ENCODE measurements around the gene SMPD3. TPM values are rescaled to one million over a fixed set of nuclear protein-coding genes. Genes with fewer than 3 reads are reported as not detected.

The SMPD3 gene
- total RNA-seq, 1 donor from 2014 or later = 1.2 TPM

- DNase-seq (ENCODE audit: low spot score) (no peak), ATAC-seq (no peak)
- intact Hi-C loops (cut with DNase I) = no loop called here
Observed at GRCh38 chr16:68475071-68475470, 26.8 kb upstream of the SMPD3 start.

- intact Hi-C loops (cut with DNase I) = no loop called here
- DNase-seq (ENCODE audit: low spot score) (no peak), ATAC-seq (no peak)
Observed at GRCh38 chr16:68473358-68474070, 25.2 kb upstream of the SMPD3 start.

DNA sequence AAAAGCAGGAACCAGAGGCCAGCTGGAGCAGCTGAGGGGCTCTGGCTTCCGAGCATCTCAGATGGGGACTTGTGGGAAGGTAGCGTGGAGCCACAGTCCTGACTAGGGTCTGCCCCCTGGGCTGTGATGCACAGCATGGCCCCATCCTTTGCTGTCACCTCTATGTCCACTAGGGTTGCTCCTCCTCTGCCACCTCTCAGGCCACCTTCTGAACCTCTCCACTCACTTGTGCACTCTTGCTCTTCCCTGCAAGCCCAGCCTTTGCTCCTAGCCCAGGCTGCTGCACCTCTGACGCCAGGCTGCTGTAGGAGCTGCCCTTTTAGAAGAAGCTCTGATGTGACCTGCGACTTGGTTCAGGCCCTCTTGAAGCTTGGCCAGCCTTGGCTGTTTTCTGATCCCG lies 24.3 kb upstream of the SMPD3 start:
- DNase-seq (ENCODE audit: low spot score) = no peak
- ATAC-seq = no peak
- intact Hi-C loops (cut with DNase I) = no loop called here

DNA sequence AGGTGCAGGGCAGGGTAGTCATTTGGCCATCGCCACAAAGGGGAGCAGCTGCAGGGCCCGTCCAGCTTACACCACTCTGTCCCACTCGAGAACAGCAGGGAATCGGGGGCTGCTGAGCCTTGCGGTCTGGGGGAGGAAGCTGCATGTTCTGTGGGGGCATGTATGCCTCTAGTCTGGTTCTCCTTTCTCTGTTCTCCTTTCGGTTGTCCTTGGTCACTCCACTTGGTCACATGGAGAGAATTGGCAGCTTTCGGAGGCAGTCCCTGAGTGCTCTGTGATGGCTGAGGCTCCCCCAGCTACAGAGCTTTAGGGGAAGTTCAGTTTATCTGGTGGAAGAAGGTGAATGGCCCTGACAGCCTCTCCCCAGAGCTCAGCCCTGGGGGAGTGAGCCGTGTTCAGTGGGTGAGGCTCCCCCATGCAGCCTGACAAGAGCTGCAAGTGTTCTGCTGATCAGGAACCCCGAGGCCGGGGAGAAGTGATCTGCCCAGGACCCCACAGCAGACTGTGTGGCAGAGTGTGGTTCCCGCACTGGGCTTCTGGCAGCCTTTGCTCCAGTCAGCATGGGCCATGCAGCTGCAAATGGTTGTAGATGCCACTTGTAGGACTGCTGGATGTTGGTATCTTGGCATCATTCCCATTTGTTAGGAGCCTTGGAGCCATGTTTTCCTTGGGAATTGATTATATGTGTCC lies 22.3 kb upstream of the SMPD3 start:
- ATAC-seq (peak; percentile 87), DNase-seq (ENCODE audit: low spot score) (no peak)
- intact Hi-C loops (cut with DNase I) = no loop called here

DNA sequence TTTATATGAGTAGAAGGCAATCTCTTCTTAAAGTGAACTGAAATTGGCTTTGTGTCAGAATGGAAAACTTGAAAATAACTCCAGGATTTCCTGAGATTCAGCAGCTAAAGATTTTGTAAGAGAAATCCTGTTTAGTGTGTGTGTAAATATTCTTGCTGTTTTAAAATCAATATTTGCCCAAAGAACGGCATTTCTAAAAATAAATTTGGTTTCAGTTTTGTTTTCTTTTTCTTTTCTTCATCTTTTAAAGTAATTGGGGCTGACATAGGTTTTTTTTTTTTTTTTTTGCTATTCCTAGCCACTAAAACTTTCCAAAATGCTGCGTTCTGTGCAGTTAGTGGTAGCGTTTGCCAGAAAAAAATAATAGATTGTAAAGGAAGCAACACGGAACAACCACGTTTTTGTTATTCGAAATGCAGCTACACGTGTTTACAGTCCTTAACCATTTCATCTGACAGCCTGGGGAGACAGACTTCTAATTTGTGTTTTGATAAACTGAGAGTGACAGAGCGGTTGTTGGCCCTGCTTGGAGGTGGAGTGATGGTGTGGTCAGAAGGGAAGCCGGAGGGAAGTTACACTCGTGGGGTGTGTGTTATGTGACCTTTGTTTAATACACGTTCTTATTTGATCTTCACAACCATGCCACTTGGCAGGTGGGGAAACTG lies 21.6 kb upstream of the SMPD3 start:
- DNase-seq (ENCODE audit: low spot score) (no peak), ATAC-seq (peak; percentile 50)
- intact Hi-C loops (cut with DNase I) = no loop called here

GRCh38 chr16:68468842-68469241 lies 20.5 kb upstream of the SMPD3 start:
- ATAC-seq (no peak), DNase-seq (ENCODE audit: low spot score) (no peak)
- intact Hi-C loops (cut with DNase I) = no loop called here

GRCh38 chr16:68466174-68466573 lies 17.9 kb upstream of the SMPD3 start:
- ATAC-seq = no peak
- intact Hi-C loops (cut with DNase I) = no loop called here

DNA sequence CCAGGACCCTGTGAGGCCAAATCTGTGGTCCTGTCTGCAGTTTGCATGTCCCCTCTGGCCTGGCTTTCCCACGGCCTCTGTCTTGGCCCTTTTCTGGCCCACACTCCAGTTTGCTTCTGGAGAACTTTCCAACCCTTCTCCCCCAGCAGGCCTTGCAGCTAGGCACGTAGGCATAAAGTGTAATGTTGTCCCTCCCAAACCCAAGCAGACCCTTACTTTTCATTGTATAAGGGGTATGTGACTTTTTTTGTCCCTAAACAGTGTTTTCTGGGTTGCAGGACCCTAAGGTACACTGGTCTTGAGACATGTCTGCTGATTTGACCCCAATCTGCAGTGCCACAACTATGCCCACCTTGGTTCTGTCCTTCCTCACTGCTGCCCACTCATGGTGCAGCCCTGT lies 15.6 kb upstream of the SMPD3 start:
- ATAC-seq = no peak
- intact Hi-C loops (cut with DNase I) = no loop called here

More at GRCh38 chr16:68466174-68466573, 17.9 kb upstream of the SMPD3 start:
- DNase-seq (ENCODE audit: low spot score) = no peak

GRCh38 chr16:68460067-68460466 lies 11.8 kb upstream of the SMPD3 start:
- intact Hi-C loops (cut with DNase I) = no loop called here
- DNase-seq (ENCODE audit: low spot score) = no peak
- no peak for ATAC-seq

More for the DNA sequence above, 15.6 kb upstream of the SMPD3 start:
- no peak for DNase-seq (ENCODE audit: low spot score)

GRCh38 chr16:68459457-68459856 lies 11.1 kb upstream of the SMPD3 start:
- no peak for DNase-seq (ENCODE audit: low spot score)
- intact Hi-C loops (cut with DNase I) = no loop called here
- no peak for ATAC-seq

DNA sequence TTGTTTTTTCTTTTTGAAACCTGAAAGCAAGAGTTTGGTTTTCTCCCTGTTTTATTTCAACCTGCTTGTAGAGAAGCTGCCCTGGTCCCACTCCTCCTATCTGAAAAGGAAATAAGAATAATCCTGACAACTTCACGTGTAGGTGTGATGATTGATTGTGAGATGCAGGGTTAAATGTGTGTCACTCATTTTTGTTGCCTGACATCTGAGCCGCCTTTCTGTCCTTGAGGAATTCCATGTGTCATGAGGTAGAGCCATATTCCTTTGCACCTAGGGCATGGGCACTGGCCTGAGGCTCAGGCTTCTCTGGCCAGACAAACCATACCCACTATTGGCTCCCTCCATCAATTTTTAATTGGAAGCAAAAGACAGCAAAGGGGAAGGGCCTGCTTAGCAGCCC lies 10.2 kb upstream of the SMPD3 start:
- ATAC-seq (no peak), DNase-seq (ENCODE audit: low spot score) (no peak)
- intact Hi-C loops (cut with DNase I) = no loop called here

- DNase-seq (ENCODE audit: low spot score) (no peak), ATAC-seq (no peak)
- intact Hi-C loops (cut with DNase I) = no loop called here
Observed at GRCh38 chr16:68458101-68458500, 9.8 kb upstream of the SMPD3 start.

DNA sequence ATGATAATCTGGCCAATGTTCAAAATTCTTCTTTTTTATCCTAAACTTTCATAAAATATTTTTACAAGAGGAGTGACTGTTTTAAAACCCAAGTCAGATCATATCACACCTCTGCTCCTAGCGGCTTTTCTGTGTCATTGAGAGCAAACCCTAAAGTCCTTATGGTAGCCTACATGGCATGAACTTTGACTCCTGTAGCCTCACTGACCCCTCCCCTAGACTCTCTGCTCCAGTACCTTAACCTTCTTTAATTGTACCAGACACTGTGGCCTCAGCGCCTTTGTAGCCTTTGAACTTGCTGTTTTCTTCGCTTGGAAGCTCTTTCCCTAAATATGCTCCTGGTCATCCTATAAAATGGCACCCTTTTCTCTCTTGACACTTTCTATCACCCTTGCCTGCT lies 7.3 kb upstream of the SMPD3 start:
- intact Hi-C loops (cut with DNase I) = no loop called here
- no peak for DNase-seq (ENCODE audit: low spot score)
- no peak for ATAC-seq

GRCh38 chr16:68454920-68455435 lies 6.7 kb upstream of the SMPD3 start:
- ATAC-seq = no peak

DNA sequence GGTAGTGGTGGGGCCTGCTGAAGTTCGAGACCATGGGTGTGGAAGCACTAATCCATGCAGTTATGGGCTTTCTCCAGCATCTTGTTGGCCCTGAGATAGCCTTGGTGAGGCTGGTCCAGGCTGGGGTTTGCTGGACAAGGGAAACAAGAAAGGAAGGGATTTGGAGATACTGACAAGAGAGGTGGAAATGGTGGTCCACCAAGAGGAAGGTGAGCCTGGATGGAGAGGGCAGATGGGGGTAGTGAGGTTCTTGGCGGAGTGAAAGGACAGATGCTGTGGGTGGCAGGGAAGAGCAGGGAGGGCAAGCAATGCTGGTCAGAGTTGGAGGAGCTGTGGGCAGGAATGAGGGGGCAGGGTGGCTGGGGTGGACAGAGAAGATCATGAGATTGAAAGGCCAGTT lies 5.5 kb upstream of the SMPD3 start:
- ATAC-seq = no peak
- intact Hi-C loops (cut with DNase I) = no loop called here
- DNase-seq (ENCODE audit: low spot score) = no peak

More at GRCh38 chr16:68454920-68455435, 6.7 kb upstream of the SMPD3 start:
- intact Hi-C loops (cut with DNase I) = no loop called here
- DNase-seq (ENCODE audit: low spot score) = no peak

DNA sequence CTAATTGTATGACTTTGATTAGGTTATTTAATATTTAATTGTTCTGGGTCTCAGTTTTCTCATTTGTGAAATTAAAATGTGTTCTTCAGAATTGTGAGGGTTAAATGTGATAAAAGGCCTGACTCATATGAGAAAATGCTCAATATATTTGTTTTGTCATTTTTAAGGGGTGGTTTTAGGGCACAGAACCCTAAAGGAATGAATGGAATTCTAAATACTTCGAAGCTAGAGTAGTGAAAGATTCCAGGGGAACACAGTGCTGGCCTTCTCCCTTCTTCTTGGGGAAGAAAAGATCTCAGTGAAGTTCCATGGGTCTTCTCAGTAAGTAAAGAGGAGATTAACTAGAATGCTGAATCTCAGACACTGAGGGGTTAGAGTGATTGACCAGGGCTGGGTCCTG lies 3.9 kb upstream of the SMPD3 start:
- no peak for ATAC-seq
- intact Hi-C loops (cut with DNase I) = no loop called here
- DNase-seq (ENCODE audit: low spot score) = no peak

DNA sequence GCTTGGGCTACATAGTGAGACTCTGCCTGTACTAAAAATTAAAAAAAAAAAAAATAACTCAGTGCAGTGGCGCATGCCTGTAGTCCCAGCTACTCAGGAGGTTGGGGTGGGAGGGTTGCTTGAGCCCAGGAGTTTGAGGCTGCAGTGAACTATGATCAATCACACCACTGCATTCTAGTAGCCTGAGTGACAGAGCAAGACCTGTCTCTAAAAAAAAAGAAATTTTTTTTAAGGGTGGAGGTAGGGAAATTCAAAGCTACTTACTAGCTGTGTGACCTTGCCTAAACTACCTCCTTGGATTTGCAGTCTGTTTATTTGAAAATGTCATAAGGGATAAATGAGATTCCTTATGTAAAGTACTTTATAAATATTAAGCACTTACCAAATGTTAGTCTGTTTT lies 3.4 kb upstream of the SMPD3 start:
- DNase-seq (ENCODE audit: low spot score) (no peak), ATAC-seq (no peak)
- intact Hi-C loops (cut with DNase I) = no loop called here

DNA sequence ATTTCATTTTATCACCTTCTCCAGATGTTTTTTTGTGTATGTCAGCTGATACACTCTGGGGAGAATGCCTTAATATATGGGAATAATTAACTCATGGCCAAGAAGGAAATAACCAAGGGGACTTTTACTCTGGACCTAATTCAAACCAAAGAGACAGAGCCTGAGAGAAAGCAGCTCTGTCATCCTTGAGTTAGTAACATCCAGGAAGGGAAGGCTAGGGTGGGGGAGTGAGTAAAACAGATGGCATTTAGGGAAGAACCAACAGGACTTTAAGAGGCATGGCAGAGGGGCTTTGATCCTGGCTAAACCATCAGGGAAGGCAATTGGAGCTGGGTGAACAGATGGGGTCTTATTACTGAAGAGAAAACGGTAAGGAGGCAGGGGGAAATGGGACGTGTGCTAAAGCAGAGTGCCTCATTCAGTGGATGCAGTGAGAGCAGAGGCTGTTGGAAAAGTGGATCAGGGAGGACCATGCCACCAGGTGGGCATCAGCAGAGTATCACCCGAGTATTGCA lies 2.5 kb upstream of the SMPD3 start:
- ATAC-seq = no peak
- intact Hi-C loops (cut with DNase I) = no loop called here
- DNase-seq (ENCODE audit: low spot score) = no peak

DNA sequence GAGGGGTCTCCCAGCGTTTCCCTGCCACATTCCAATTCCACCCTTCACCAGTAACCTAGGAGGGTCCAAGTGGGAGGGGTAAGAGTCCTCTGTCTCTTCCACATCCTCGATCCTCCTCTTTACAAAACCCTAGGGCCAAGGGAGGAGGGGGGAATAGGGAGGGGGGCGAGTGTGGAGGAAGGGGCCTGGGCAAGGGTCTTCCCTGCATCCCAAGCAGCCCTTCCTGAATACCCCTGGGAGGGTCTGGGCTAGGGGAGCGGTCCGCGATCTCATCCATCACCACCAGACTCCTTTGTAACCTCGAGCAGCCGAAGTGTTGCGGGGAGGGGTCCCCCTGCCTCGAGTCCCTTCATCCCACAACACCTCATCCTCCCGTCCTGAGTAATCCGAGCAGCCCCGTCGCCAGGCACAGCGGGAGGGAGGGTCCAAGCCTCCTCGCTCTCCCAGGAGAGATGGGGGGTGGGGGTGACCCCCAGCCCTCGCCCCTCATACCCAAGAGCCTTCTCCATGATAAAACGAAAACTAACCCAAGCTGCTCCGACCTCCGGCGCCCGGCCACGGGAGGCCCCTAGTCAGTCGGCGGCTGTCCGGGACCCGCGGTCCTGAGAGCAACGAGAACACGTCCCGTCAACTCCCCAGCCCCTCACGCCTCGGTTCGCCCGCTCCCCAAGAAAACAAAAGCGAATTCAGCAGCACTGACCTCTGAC lies 502 bp downstream of the SMPD3 start:
- DNase-seq (ENCODE audit: low spot score) (no peak), ATAC-seq (no peak)
- intact Hi-C loops (cut with DNase I) = no loop called here
